NCI-H345 treated with DMSO at 0.1 percent for 48 hours (cell line): Measurements from ENCODE around the gene GALC.

Source experiments
- DNase-seq: peaks from one replicate; lab custom pipeline; 2025; ENCODE audit not compliant: unreplicated experiment; lab: John Stamatoyannopoulos, UW

GALC gene

DNA sequence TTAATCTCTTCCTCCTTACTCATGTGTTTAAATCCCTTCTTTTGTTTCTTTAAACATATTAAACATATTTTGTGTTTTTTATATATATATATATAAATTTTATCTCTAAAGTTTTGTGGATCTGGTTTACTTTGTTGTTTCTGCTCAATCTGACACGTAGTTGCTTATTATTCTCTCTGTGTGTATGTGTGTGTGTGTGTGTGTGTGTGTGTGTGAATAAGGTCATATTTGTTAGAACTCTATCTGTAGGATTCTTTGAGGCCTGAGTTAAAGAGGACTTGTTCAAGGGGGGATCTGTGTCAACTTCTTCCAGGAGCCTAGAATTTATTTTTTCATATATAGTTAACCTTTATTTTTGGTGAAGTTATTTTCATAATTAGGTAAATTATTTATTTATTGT lies 14.6 kb upstream of the GALC start:
- no peak for DNase-seq

DNA sequence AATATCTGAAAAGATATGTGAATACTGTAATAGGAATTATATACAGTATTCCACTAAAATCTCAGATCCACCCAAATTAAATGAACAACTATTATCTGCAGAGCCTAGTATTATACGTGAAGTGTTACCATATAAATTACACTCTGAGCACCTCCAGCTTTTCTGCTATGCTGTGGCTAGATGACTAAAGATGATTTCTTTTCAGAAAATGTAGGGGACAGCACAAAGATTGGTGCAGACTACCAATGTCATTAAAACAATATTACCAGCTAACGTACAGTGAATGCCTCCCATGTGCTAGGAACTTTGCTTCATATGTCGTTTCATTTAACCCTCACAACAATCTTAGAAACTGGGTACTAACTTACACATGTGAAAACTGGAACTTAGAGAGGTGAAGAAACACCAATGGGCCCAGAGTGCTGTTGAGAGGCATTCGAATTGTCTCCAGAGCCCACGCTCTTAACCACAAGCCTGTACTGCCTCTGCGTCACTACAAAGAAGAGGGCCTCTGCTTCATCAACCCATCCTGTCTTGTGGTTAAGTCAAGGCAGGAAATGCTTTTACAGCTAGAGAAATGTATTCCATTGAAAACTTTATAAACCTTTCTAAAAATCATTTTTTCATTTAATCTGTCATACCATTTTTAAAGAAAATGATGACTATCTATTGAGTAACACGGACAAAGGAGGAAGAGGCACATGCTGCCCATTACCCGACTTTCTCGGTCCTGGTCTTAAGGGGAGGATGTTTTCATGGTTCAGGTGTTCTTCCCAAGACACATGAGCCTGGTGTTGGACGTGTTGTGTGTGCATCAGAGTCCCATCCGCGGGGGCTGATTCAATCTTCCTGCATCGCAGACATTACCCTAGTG lies 13.2 kb upstream of the GALC start:
- no peak for DNase-seq

DNA sequence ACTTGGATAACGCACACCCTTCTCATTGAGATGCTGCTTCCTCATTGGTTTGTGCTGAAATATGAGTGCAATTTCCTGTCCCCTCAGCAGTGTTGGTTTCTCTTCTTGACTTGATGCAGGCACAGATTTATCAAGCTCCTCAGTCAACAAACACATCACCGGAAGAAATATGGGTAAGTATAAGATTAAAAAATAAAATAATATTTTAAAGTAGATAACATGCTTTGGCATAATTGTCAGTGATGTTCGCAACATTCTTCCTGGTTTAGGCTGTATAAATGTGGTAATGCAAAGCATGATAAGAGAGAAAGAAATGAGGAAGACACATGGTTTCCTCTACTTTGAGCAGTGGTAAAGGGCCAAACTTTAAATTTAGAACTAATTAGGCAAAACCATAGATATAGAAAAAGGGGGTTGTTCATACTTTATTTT lies 12.1 kb upstream of the GALC start, which contains the start of gene GPR65:
GPR65 (plus strand) TSS at position 86 of the 432 bp plus-strand sequence. CDS start 5,713 bp downstream, outside the sequence.
- no peak for DNase-seq

DNA sequence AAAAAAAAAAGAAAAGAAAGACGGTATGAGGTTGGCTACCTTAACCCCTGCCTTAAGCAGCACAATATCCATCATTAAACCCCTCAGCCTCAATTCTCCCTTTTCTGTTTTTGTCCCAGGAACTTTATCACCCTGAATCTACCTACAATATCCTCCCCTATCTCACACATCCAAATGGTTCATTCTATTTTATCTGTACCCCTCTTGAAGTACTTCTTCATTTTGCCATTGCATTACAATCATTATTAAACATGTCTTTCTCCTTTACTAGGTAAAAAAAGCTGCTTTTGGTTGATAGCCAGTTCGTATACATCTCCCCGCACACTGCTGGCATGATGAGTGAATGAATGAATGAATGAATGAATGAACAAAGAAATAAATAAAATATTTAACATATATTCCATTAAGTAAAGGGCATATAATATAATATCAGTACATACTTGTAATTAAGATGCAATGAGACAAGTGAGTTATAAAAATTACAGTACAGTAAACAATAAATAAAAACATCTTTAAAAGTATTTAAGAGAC lies 11.6 kb upstream of the GALC start:
- DNase-seq = no peak

DNA sequence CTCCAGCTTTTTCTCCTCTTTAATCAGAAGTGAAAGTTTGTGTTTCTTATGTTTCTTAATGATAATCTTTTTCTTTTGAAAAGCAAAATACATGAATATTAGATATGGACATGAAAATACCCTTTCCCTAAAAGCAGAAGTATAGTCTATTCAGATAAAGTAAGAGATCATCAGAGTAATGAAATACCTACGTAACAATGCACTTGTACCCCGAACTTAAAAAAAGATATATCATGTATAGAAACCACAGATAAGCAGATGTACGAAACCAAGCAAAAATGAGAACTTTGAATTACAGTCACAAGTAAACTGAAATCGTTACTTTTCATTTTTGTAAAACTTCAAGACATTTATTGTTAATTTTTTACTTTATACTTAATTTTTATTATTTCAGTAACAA lies 10.4 kb upstream of the GALC start:
- DNase-seq = no peak

DNA sequence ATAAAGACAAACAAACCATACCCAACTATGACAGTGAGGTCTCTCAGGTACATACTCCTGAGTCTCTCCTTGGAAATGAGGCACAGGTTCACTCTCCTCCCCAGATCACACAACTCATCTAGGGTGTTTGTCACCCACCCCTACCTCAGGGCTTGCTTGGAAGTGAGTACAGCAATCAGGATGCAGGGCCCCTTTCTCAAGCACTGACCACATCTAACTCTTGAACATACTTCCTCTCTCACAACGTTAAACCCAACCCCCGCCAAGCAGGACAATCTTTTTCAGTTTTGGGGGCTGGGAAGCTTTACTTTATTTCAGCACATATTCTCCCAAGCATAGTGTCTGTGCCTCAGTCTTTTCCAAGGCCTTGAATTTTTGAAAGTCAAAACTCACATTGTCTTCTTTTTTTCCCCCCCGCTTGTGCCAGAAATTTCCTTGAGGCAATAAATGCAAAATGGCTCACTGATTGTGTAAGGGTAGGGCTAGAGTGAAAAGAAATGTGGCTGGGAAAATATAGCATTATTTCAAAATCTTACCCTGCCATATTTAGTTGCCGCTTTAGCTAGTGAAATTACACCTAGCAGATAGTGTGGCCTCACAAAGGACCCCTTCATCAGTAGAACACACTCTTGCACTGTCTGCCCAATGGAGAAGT lies 9.6 kb upstream of the GALC start:
- no peak for DNase-seq

DNA sequence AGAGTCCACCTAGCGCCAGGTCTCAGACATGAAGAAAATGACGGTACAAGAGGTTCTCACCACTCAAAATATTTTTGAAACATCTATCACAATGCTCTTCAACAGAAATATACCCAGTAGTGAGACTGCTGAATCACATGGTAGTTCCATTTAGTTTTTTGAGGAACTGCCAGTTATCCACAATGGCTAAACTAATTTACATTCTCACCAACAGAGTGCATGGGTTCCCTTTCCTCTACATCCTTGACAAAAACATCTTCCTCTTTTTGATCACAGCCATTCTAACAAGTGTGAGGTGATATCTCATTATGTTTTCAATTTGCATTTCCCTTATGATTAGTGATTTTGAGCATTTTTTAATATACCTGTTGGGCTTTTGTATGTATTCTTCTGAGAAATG lies 6.3 kb upstream of the GALC start:
- DNase-seq = no peak

DNA sequence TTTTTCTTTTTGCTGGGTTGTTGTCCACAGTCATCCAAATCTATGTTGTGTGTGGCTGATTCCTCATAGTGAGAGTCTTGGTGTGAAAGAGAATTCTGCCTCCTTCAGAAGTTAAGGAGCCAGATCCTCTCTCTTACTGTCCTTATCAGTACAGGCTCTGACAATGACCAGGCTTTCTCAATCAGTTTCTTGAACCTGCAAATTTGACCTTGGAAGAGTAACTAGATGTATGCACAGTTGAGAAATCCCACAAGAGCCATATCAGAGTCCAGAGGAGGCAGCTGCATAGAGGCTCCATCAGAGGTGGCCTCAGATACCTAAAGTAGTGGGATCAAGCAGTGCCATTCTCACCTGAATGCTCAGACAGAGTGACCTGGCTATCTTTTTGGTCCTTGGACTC lies 5.5 kb upstream of the GALC start:
- no peak for DNase-seq

DNA sequence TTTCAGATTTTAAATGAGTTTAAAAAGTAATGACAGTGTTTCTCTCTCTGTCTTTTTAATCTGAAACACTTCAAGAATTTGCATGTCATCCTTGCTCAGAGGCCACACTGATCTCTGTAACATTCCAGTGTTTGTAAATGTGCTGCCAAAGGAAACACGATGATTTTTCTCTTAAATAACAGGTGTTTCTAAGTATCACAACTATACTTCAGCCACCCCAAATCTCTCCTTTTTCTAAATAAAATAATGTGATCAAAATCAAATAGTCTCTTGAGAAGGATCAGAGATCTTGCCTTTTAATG lies 3.3 kb upstream of the GALC start:
- DNase-seq = no peak

DNA sequence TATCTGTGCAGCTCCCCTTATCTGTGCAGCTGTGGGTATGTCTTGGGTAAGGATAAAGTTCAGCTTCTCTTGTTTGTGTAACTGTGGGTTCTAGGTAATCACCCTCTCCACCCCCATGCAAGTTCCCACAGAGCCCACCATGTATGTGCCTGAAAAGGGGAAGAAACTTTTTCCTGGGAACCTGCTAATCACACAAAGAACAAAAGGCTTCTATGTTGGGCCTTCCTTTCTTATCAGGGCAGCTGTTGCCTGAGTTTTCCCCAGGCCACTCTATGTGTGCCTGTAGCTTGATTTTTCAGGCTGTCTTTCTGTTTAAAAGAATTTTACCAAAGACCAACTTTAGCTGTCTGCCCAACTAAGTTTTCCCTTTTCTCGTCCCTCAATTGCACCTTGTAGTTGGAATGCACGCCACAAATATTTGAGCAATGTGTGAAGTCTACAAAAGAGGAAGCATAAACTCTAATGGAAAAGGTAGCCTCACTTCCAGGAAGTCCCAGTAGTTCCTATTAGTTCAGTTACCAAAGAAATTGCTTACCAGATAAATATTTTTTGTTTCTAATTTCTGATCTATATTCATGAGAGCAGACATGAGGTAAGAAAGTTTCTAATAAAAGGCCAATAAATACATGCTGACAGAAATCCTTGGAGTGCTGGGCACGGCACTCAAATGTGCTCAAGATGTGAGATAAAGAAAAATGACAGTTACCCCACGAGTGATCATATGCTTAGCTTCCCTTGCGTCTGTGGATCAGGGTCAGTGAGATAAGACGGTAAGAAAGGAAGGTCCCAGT lies 2.7 kb upstream of the GALC start:
- no peak for DNase-seq

DNA sequence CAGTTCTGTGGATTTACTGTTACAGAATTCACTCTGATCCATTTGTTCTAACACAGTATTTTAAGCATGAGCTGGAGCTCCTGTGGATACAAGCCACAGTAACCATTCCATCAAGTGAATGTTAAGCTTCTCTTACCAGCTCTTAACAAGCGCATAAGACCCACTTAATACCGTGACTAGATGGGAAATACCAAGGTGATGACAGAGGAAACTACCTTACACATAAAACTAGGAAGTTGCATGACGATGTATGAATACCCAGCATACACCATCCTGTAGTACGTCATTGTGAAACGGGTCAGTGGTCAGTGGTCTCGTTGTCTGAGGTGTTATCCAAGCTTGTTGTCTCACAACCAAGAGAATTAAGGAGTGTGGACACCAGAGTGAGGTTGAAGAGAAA lies 2.0 kb upstream of the GALC start:
- DNase-seq = no peak

DNA sequence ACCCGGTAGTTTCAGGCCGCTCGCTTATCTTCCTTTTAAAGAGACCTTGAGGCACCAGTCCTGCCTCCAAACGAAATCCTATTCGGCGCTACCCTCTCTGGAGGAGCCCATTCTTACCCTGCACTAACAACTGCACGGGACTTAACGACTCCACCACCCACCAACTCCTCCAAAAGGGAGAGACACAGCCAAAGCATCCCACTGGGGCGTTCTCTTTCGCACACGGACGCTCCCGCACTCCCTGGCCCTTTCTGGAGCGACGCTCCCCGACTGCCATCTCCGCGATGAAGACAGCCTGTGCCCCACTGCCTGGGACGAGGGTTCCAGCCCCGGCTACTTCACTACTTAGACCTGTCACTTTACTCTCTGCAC lies 650 bp downstream of the GALC start:
- no peak for DNase-seq

DNA sequence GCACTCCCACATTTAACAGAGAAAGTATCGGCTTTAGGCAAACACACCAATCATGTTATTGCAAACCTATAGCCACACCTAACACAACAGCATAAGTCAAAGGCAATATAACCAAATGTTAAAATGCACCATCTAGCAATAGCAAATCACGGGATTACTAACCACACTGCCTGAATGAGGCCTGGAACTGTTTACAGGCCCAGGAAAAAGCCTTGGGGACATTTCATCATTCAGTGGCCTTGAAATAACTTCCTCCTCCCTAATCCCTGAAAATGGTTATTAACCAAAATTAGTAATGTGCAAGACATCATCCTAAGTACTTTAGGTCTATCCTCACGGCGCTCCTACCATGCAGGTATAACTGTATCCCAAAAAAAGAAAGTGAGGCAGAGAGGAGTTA lies 2.3 kb downstream of the GALC start:
- no peak for DNase-seq

DNA sequence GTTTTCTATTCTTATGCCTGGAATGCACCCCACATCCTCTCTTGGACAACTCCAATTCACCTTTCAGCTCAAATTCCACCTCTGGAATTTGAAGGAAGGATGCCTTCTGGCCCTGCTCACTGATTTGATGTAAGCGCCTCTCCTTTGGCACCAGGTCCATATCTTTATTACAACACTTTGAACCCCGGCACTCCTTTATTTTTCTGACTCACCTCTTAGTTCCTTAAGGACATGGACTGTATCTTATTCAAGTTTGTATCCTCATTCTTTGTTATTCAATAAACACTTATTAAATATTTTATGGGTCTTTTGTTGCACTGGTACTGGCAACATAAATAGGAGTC lies 3.1 kb downstream of the GALC start:
- DNase-seq = no peak

DNA sequence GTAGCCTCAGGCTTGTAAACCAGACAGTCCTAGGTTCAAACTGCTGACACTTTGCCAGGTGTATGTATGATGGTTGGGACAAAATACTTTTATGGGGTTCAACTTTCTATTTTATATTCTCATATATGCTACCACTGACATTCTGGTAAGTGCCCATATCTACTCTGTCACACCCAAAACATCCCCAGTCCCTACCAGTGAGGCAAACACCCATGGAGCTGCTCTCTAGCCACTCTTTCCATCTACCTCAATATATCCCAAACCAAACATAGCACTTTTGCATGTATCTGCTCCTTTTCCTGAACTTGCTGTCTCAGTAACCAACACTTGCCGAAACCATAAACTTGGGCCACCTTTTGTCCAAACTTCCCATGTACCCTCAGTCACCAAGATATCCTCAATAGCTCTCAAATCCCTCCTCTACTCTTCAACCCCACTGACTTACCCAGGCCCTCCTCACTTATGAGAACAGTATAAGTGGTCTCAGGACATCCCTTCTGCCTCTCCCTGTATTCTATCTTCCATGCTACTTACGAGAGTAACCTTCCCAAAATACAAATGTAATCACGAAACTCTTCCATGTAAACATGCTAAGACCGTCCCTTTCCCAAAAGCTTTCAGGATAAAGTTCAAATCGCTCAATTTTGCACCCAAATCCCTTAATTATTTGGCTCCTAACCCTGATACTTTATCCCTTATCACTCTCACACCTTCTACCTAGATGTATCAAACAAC lies 3.6 kb downstream of the GALC start:
- no peak for DNase-seq

DNA sequence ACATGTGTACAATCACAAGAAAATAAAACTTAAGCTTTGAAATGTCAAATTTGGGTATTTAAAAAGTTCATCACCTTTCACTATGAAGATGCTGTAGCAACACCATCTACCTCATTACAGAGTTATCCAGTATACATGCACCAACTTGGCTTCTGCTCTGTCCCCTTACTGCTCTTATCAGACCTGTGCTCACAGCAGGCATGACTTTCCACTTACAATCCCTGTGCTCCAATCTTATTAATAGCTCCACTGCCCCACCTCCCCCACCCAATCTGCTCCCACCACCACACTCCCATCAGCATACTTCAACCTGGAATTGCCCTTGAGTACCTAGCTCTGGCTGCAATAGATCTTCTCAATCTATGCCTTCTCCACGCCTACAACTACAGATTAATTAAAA lies 13.3 kb downstream of the GALC start:
- DNase-seq = no peak

DNA sequence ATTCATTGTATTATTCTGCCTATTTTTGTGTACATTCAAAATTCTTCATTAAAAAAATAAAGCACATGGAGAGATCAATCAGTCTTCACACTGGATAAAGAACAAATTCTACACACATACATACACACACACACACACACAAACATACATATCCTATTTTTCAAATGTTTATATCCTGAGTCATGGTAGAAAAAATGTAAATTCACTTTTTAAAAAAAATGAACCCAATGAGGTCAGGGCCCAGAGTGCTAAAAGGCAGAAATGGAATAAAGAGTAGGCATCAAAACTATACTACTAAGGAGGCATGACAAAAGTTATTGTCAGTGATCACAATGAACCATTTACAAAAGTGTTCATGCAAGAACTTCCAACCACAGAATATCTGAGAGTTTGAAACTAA lies 17.3 kb downstream of the GALC start:
- no peak for DNase-seq

DNA sequence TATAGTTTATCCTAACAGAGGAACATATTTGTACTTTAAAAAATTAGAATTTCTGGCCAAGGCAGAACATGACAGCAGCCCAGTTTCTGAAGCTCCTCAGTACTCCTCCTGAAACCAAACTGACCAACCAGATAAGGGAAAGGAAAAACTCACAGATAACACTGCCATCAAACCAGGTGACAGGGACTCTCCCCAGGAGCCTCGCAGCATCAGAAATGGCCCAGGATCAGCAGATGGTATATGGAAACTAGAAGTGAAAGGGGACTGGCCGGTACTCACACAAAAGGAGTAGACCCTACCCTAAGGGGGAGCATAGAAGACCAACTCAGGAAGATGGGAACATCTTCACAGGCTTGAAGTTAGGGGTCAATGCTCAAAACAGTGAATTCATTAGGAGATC lies 22.0 kb downstream of the GALC start:
- no peak for DNase-seq

DNA sequence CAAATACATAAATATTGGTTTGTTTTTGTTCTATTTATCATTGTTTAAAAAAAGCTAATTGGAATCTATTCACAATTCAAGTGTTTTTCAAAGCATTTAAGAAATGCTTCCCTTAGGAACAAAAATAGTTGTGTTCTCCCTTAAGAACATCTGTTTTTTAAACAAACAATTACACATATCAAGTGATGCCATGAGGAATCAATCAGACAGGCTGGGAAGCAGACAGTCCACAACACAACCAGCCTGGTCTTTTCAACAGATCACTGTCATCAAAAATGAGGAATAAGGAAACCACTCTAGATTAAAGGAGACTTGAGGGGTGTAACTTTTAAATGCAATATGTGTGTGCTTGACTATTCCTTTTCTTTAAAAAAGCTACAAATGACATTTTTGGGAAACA lies 25.5 kb downstream of the GALC start:
- no peak for DNase-seq

DNA sequence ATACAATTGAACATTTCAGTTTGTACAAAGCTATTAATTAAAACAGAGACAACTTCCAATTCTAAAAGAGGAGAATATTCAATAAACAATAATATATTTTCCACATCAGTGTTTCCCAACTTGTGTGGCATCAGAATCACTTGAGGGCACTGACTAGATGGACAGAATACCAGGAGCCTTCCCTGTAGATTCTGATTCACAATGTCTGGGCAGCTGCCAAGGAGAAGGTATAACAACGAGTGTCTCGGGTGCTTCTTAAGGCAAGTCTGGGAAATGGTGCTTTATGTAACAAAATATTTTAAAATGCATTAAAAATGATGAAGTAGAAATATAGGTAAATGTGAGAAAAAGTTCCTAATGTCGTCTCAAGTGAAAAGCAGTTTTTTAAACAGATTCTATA lies 26.2 kb downstream of the GALC start:
- no peak for DNase-seq

DNA sequence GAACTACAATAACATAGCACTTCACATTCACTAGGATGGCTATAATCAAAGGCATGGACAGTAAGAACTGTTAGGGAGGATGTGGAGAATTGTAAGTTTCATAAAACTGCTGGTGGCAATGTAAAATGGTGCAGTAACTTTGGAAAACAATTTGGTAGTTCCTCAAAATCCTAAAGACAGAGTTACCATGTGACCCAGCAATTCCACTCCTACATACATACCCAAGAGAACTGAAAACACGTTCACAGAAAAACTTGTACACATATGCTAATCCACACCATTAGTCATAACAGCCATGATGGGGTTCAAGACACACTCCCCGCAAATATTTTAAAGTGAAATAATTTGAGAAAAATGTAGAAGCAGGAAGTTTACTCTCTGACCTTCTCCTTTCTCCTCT lies 31.7 kb downstream of the GALC start:
- no peak for DNase-seq
